GM19372 (cell line): Measurements from ENCODE around the gene EFCC1.

Source experiments
- ATAC-seq: cut with Tn5 transposase; IDR thresholded peaks from one replicate; pipeline ENCODE4 v1.9.1; 2021; ENCODE audit warnings: mild to moderate bottlenecking, low read depth, moderate library complexity; ENCODE audit not compliant: unreplicated experiment

Gene EFCC1, protein sequence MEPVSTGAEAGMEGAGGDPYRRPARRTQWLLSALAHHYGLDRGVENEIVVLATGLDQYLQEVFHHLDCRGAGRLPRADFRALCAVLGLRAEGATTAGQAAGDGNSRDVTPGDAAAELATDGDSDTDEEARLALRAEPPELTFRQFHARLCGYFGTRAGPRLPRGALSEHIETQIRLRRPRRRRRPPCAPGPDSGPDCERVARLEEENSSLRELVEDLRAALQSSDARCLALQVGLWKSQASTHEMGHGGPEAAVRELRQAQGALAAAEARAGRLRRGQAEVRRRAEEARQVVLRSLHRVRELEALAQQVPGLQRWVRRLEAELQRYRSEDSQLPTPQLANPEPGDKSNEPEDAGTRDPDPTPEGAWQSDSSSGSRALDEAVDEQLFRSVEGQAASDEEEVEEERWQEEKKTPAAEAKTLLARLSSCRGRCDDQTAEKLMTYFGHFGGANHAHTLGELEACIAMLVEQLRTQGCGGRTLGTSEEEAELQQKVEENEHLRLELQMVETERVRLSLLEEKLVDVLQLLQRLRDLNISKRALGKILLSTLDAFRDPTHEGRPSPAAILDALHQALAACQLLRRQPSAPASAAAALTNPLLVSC

DNA sequence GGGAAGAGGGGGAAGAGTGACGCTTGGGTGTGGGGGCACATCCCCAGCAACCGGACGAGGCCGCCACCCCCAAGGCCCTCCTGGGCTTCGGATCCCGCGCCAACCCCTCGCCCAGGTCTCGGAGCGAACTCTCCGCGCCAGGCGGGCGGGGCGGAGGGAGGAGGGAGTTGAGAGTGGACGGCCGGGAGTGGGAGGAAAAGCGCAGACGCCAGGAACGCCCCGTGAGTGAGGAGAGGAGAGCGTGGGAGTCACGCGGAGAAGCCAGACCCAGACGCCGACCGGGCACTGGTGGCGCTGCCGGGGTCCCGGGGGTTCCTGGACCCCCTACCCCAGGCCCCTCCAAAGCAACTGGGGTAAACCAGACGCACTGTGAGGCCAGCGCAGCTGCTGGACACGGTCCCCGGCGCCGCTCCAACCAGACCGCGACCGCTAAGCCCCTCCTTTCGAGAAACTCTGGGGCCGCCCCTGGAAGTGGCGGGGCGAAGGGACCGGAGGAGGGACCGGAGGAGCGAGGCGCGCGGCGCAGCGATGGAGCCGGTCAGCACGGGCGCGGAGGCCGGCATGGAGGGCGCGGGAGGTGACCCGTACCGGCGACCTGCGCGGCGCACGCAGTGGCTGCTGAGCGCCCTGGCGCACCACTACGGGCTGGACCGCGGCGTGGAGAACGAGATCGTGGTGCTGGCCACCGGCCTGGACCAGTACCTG is at the start of gene EFCC1:
Gene EFCC1 (plus strand): TSS at position 204 of the 705 bp plus-strand sequence. CDS start 325 bp downstream, at position 529.
- ATAC-seq, result no peak

DNA sequence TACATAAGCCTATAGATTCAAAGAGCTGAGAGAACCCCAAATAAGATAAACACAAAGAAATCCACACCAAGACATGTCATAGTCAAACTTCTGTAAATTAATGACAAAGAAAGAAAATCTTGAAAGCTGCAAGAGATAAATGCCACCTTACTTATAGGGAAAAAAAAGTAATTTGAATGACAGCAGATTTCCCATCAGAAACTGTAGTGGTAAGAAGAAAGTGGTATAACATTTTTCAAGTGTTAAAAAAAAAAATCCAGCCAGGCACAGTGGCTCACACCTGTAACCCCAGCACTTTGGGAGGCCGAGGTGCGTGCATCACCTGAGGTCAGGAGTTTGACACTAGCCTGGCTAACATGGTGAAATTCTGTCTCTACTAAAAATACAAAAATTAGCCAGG is 44.7 kb upstream of the EFCC1 start:
- no peak for ATAC-seq

DNA sequence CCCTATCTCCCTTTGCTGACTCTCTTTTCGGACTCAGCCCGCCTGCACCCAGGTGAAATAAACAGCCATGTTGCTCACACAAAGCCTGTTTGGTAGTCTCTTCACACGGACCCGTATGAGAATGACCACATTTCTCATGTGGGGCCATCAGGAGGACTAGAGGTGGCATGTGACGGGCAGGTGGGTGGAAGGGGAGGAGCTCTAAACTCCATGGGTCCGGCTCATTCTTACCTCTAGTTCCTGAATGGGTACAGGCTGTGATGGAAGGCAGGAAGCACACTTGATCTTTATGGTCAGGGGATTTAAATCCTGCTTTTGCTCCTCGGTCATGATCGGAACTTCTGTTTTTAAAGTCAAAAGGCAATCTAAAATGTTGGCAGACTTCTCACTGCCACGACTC is 35.8 kb upstream of the EFCC1 start:
- ATAC-seq, result no peak

DNA sequence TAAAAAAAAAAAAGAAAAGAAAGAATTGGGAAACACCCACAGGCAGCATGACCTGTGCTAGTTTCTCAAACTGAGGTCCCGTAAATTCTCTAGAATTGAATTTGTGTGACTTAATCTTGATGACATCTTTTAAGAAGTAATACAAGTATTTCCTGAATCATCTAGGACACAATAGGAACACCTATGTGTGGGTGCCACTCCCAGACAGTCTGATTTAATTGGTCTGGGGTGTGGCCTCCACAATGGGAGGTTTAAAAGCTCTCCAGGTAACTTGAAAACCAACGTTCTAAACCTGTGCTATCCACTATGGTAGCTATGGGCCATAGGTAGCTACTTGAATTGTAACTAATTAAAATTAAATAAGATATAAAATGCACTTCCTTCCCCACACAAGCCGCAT is 35.3 kb upstream of the EFCC1 start:
- no peak for ATAC-seq

DNA sequence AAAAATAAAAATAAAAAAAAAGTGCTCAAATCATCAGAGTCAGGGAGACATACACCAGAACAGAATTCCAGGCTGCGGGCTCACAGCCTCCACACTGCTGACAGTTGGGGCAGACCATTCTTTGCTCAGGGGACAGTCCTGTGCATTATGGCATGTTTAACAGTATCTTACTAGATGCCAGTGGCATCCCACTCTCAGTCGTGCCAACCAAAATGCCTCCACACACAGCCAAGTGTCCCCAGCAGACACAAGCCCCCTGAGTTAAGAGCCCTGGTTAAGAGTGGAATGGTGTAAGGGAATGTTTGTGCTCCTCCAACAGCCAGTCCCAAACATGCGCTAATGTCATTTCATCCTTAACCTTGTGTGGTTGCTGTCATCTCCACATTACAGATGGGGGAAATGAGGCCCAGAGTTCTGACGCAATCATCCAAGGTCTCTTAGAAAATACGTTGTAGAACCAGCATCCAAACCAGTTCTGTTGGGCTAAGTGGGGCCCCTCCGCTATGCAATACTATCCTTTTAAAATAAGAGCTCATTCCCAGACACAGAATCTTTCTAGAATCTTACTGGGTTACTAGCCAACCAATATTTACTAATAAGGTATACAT is 33.3 kb upstream of the EFCC1 start:
- ATAC-seq, result no peak

DNA sequence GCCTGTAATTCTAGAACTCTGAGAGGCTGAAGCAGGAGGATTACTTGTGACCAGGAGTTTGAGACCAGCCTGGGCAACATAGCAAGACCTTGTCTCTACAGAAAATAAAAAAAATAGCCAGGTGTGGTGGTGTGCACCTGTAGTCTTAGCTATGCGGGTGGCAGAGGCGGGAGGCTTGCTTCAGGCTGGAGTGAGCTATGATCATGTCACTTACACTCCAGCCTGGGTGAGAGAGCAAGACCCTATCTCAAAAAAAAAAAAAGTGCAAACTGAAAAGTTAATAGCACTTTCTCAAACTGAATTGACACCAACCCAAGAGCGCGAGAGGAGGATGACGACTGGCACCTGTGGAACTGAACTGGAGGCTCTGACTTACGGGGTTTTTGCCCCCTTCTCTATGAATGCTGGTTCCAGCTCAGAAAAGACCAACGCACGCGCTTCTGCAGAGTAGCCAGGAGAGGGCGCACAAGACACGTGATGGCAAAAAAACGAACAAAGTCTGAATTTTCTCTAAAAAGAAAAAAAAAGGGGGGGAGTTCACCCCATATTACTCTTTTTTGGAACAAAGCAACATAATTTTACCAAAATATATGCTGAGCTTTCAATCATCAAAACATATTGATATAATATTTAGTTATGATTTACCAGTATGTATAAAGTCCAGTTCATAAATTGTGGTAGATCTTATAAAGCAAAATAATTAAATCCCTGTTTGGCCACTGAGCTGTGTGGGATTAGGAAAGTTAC is 30.9 kb upstream of the EFCC1 start:
- ATAC-seq, result no peak

DNA sequence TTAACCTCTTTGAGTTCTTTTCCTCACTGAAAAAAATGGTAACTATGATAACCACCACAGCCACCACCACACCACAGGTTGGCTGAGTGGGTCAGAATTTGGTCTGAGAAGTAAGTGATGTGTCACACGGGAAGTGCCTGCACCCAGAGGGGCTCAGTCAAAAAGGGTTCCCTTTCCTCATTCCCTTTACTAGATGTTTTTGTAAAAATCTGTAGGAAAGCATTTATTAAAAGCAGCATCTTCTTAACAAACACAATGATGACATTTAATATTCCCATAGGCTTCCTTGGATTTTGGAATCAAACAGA is 30.4 kb upstream of the EFCC1 start:
- no peak for ATAC-seq

DNA sequence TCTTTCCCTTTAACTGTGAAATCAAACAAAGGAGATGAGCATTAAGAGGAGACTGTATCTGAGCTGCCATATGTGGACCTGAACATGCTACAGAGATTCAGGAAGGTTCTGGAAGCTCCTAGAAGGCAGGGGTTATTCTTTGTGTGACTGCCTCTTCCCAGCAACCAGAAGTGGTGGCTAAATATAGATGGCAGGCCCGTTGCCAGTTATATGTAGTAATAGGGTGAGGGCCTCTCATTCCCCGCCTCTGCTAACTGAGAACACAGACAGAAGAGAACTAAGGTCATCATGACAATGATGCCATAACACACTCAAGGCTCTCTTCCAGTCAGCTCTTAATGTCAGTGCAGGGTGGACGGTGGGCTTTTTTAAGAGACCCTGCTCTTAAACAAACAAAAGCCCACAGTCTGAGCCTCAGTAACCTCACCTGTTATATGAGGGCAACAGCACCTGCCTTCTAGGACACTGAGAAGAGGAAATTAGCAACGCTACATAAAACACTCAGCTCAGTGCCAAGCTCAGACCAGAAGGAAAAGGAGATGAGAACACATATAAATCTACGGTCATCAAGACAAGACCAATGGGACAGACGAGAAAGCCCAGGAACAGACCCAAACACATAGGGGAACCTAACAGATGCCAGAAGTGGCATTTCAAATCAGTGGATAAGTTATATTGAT is 29.5 kb upstream of the EFCC1 start:
- ATAC-seq, result no peak

DNA sequence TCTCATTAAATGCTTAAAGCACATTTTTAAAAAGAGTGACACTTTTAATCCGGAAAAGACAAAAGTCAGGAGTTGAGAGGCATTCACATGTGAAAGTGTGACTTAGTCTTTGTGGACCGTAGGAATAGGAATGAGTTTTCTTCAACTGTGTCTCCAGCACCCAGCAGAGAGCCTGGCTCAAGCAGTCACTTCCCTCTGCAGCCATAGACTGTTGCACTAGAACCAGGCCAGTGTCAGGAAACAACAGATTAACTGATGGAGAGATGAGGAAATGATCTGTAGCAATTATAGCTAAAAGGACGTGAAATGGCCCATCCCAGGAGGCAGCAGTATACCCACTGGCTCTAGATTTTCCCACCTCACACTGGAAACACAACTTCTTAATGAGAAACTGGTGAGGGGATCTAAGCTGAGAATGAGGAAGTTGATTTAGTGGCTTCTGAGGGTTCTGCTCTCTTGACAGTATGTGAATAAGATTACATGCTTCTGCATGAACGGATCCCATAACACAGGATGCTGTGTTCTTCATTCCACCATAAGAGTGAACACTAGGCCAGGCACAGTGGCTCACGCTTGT is 27.0 kb upstream of the EFCC1 start:
- ATAC-seq, result no peak

DNA sequence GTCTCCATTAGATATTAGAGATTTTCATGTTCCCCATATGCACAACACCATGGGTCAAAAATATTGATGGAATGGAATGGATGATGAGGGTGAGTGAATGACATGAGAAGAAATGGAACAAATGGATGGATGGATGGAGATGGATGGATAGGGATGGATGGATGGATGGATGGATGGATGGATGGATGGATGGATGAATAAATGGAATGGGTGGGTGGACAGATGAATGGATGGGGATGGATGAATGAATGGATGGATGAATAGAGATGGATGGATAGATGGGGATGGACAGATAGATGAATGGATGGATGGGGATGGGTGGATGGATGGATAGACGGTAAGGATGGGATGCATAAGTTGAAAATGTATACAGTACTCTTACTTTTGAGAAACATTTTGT is 25.8 kb upstream of the EFCC1 start:
- ATAC-seq, result no peak

DNA sequence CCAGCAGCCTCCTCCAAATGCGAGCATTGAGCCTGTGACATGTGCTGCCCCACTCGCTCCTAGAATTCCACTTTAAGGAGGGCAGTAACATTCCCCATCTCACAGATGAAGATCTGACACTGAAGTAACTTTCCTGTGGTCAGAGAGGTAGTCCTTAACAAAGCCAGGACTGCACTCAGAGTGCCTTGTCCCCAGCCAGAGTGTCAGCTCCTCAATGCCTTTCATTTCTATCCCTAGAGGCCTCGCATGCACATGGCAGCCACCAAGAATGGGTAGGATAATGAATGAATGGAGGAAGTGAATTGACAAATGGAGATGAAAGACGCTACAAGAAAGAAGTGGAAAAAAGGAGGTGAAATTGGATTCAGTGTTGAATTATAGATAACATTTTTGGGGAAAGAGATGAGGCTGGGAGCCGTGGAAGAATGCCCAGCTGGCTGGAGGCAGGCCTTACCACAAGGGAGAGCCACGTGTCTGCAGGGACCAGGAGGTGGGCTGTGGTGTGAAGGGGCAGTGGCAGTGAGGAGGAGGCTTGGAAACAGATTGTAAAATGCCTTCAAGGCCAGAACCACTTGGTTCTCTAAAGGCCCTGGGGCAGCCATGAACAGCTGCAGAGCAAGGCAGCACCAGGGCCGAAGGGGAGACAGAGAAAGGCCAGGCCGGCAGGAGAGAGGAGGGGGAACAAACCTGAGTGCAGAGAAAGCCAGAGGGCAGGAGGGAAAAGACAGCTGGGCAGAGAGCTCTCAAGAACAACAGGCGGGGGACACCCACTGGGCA is 17.6 kb upstream of the EFCC1 start:
- no peak for ATAC-seq

DNA sequence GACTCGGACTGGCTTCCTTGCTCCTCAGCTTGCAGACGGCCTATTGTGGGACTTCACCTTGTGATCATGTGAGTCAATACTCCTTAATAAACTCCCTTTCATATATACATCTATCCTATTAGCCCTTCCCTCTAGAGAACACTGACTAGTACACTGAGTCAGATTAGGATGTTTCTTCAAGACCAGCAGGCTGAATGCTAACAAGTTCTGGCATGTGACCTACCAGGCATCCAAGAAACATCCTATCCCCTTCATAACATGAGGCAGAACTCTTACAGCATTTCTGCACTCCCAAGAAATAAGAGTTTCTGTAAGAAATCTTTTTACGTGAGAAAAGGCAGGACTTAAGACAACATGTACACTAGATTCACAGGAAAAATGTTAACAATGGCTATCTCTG is 16.5 kb upstream of the EFCC1 start:
- ATAC-seq, result no peak

DNA sequence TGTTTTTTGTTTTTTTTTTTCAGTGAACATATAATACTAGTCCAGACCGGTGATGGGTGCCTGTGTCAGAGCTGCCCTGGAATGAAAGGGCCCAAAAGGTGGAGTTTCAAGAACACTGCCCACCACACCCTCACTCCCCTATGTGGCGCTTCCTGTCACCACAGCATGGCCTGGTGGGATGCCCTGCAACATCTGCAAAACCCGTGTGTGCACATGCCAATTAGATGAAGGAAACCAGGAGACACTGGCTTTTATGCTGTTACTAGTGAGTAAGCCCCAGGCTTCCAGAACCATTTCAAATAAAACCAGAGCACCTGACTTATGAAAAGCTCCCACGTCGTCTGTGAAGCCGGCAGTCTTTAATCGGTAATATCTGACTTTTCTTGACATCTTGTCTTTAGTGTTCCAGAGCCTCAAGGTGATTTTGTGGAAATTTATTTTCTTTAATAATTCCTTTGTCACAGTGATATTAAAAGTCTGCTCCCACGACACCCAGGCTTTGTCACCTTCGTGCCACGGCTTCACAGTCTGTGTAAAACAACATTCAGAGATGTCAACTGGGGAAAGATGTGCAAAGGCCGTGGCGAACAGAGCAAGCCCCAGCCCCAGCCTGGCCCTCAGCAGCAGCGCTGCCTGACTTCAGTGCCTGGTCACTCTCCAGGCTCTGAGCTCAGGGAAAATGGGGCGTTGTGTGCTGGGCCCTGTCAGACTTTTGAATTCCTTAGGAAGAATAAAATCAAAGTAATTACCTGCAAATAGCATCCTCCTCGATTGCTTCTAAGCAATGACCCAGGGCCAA is 13.6 kb upstream of the EFCC1 start:
- no peak for ATAC-seq

DNA sequence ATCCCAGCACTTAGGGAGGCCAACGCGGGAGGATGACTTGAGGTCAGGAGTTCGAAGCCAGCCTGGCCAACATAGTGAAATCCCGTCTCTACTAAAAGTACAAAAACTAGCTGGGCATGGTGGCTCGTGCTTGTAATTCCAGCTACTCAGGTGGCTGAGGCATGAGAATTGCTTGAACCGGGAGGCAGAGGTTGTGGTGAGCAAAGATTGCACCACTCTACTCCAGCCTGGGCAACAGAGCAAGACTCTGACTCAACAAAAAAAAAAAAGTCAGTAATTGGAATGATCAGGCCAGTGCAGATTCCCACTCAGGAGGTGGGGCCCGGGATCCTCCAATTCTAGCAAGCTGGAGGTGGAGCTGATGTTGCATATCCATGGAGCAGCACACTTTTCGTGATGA is 12.8 kb upstream of the EFCC1 start:
- no peak for ATAC-seq

DNA sequence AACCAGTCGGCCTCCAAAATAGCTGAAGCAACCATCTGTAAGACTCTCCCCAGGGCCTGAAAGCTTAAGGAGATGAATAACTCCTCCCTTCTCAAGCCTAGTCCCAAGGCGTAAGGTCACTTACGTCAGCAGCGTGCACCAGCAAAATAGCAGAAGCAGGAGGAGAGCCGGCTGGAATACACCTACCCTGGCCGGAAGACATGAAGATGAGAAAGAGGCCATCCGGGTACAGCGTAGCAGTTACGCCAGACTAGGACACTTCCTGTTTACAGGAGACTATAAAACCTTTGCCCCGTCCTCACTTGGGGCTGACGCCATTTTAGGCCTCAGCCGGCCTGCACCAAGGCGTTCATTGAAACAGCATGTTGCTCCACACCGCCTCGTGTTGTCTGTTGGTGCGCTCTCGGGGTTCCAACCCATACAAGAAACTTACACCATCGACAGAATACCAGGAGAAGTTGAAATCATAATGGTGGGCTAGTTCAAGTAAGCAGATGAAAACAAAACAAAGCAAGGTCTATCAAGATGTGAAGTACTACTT is 9.7 kb upstream of the EFCC1 start:
- ATAC-seq, result no peak

DNA sequence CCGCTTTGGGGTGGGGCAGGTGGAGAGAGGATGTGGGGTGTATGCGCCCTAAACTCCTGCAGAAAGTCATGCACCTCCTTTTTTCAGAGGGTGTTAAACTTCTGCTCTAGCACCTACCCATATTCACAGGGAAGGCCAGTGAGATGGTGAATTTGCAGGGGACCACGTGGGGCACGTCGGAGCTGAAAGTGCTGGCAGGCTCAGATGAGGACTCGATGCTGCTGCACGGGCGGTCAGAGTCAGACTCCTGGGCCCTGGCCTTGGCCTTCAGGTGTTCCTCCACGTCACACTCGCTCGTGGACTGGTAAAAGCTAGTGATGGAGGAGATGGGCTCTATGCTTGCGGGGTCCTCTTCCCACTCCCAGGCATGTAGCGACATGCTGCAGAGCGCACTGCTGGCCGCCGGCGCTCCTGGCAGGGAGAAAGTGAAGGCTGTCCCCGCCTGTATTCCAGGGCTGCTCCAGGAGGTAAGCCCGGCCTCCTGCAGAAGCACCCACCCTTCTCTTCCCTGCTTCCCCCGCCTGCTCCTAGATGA is 8.1 kb upstream of the EFCC1 start:
- ATAC-seq, result no peak

DNA sequence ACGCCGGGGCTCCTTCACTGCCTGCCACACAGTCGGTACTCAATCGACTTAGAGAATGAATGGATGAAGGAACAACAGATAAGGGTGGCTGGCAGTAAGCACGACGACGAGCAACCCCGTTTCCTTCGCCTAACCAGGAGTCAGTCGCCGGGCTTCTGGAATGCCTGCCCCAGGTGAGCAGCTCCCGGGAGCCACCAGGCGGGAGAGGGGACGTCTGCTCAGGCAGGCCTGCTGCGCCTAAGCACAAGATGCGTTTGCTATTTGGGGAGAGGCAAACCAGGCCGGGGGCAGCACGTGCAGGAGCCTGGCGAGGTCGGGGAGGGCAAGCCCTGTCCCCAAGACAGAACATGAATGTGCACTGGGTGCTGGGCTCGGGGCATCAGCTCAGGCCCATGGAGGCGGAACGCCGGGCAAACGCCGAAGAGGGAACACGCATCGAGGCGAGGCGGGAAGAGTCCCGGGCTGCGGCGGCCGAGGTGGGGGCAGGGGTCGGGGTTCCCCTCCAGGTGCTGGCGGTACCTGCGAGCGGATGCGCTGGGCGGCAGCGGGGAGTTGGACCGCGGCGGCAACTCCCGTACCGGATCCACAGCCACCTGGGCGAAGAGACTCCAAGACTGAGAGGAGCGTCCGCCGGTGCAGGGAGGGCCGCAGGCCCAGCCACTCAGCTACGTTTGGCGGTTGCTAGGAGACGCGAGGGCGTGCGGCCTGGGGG is 7.5 kb upstream of the EFCC1 start, which contains the start of gene CFAP92:
Gene CFAP92 (minus strand): TSS at position 616 of the 712 bp plus-strand sequence. CDS start 772 bp downstream, outside the sequence.
- ATAC-seq, result peak; percentile 94
